Right atrium auricular region (tissue), 2 donors: ENCODE measurements around the gene EEF2. TPM values are rescaled to one million over a fixed set of nuclear protein-coding genes. Genes with fewer than 3 reads are reported as not detected.
A peak's percentile ranks its signal among the peaks of the same experiment; 100 is the strongest.
"Not testable (repeated sequence)": the region's sequence is repeated elsewhere in the genome, so short reads cannot be mapped to it uniquely, and the experiment has no call there.

Source experiments
- DNase-seq: peaks from one replicate; pipeline ENCODE4 v3.0.0-alpha.2; 2019; ENCODE audit warnings: low spot score
- H3K27ac ChIP-seq, 2 donors: fragments of 200-600 bp; sonication (generic); 1 replicate in 1 of 2; 2 replicates in 1 of 2; pipeline ENCODE4 v1.5.1; 2016 to 2019
- H3K27me3 ChIP-seq, 2 donors: fragments of 200-600 bp; sonication (generic); one replicate each; pipeline versions ENCODE4 v1.5.1 to v1.6.0; 2017 to 2019
- H3K36me3 ChIP-seq: fragments of 200-600 bp; sonication (generic); one replicate; pipeline ENCODE4 v1.5.1; 2016
- H3K4me1 ChIP-seq, 2 donors: fragments of 200-600 bp; sonication (generic); one replicate each; pipeline versions ENCODE4 v1.5.1 to v1.6.0; 2017 to 2019
- H3K4me3 ChIP-seq, 2 donors: fragments of 200-600 bp; sonication (generic); 1 replicate in 1 of 2; 2 replicates in 1 of 2; pipeline ENCODE4 v1.5.1; 2017 to 2019; ENCODE audit warnings: mild to moderate bottlenecking in 1 of 2, moderate library complexity in 1 of 2
- H3K9me3 ChIP-seq, 2 donors: fragments of 200-600 bp; sonication (generic); one replicate each; pipeline ENCODE4 v1.5.1; 2019
- CTCF ChIP-seq, 2 donors: fragments of 200-600 bp; sonication (generic); IDR thresholded peaks; one replicate each; pipeline ENCODE4 v1.5.1; 2019; ENCODE audit warnings: antibody characterized with exemption in 2 of 2
- total RNA-seq, 2 donors: library from RNA; depleted of rRNA; stranded (reverse); fragments of >200 nt; gene quantifications; one replicate each; pipeline ENCODE4 v1.1.0, GENCODE V29; 2016

EEF2 gene
- total RNA-seq, 2 donors from 2014 or later: 1,205 to 1,737 TPM

- DNase-seq: no peak
- Histone ChIP-seq H3K4me3 (peak overlapping the region; percentile 85 to 88), H3K27ac (peak overlapping the region; percentile 85), H3K36me3 (peaks cover 4% of the 10 kb centered on the region), H3K9me3 (no peaks in the 10 kb centered on the region), H3K4me1 (peaks cover 0 to 53% of the 10 kb centered on the region in 2 donors), H3K27me3 (no peaks in the 10 kb centered on the region)
- TF ChIP-seq CTCF (IDR thresholded peaks at IDR 0.05): no peak
Measured at GRCh38 chr19:4007836-4008539, 22.7 kb upstream of the EEF2 start.

GRCh38 chr19:4007021-4007835 is 22.0 kb upstream of the EEF2 start, which contains the start of gene PIAS4:
PIAS4 (plus strand) TSS chr19:4007736; CDS start chr19:4007761, 25 bp downstream.
- Histone ChIP-seq H3K4me1 (peaks cover 0 to 46% of the 10 kb centered on the region in 2 donors), H3K27me3 (no peaks in the 10 kb centered on the region), H3K36me3 (no peaks in the 10 kb centered on the region), H3K4me3 (peak within 1 kb of the TSS; percentile 85 to 88), H3K27ac (peak within 1 kb of the TSS; percentile 86 to 89), H3K9me3 (no peaks in the 10 kb centered on the region)
- peak in 1 of 2 donors; percentile 28 for TF ChIP-seq CTCF (IDR thresholded peaks at IDR 0.05)
- peak; percentile 96 for DNase-seq

- DNase-seq, H3K36me3 ChIP-seq, H3K27ac ChIP-seq, H3K27me3 ChIP-seq, H3K4me3 ChIP-seq, H3K9me3 ChIP-seq: not testable (repeated sequence)
- H3K4me1 ChIP-seq: peaks cover 0 to 31% of the 10 kb centered on the region in 2 donors
Measured at GRCh38 chr19:4005436-4005835, 20.2 kb upstream of the EEF2 start.

- not testable (repeated sequence) for H3K4me3 ChIP-seq, H3K9me3 ChIP-seq, H3K36me3 ChIP-seq, H3K27ac ChIP-seq, H3K27me3 ChIP-seq, H3K4me1 ChIP-seq, DNase-seq
Measured at GRCh38 chr19:4000798-4001197, 15.5 kb upstream of the EEF2 start.

- H3K36me3 ChIP-seq, H3K9me3 ChIP-seq, H3K27ac ChIP-seq, DNase-seq, H3K4me3 ChIP-seq, H3K4me1 ChIP-seq, H3K27me3 ChIP-seq: not testable (repeated sequence)
Measured at GRCh38 chr19:3998667-3999412, 13.6 kb upstream of the EEF2 start.

GRCh38 chr19:3995607-3996006 is 10.3 kb upstream of the EEF2 start:
- H3K4me1 ChIP-seq: no peaks in the 10 kb centered on the region
- DNase-seq: no peak
- no peak for TF ChIP-seq CTCF (IDR thresholded peaks at IDR 0.05)

GRCh38 chr19:3990815-3991117 is 5.5 kb upstream of the EEF2 start:
- H3K36me3 ChIP-seq: no peaks in the 10 kb centered on the region
- no peak for DNase-seq
- no peaks in the 10 kb centered on the region for H3K9me3 ChIP-seq
- no peaks in the 10 kb centered on the region for H3K27me3 ChIP-seq
- peaks cover 0 to 20% of the 10 kb centered on the region in 2 donors for H3K4me1 ChIP-seq
- H3K4me3 ChIP-seq: no peak overlapping the region
- no peak overlapping the region for H3K27ac ChIP-seq
- TF ChIP-seq CTCF (IDR thresholded peaks at IDR 0.05): no peak

More at GRCh38 chr19:3995607-3996006, 10.3 kb upstream of the EEF2 start:
- Histone ChIP-seq H3K27me3 (no peaks in the 10 kb centered on the region), H3K27ac (no peak overlapping the region), H3K4me3 (no peak overlapping the region), H3K9me3 (no peaks in the 10 kb centered on the region), H3K36me3 (no peaks in the 10 kb centered on the region)
